Measurements from ENCODE around the gene SH3BGRL2. TPM values are rescaled to one million over a fixed set of nuclear protein-coding genes. Genes with fewer than 3 reads are reported as not detected.

SH3BGRL2 gene
- total and polyA plus RNA-seq, 2 experiments from 2014 or later: 8.4 to 24.5 TPM

GRCh38 chr6:79712616-79713135 is 81.5 kb downstream of the SH3BGRL2 start:
- Histone ChIP-seq H3K36me3 (ENCODE audit: insufficient read depth) (no peaks in the 10 kb centered on the region), H3F3A (replicated peaks; ENCODE audit: low read depth) (no peaks in the 10 kb centered on the region), H3K79me2 (replicated peaks; ENCODE audit: insufficient read depth) (no peaks in the 10 kb centered on the region), H3K4me2 (no peak overlapping the region), H3K9me2 (ENCODE audit: insufficient read depth) (no peaks in the 10 kb centered on the region; the same call in 1 of the 2 replicates), H3K27ac (ENCODE audit: low read depth) (no peak overlapping the region), H3K4me3 (no peak overlapping the region), H4K20me1 (replicated peaks; ENCODE audit: insufficient read depth) (no peaks in the 10 kb centered on the region), H3K27me3 (ENCODE audit: insufficient read depth) (no peaks in the 10 kb centered on the region), H2AFZ (no peak overlapping the region), H3K4me1 (ENCODE audit: insufficient read depth) (peaks cover 11% of the 10 kb centered on the region; the same call in 1 of the 2 replicates)
- peaks cover 3% of the 10 kb centered on the region for H3K27me3 Mint-ChIP-seq (ENCODE audit: insufficient read depth, low read depth, poor library complexity)
- no peak for DNase-seq (ENCODE audit: low spot score)
- H3K4me1 Mint-ChIP-seq: peaks cover 22% of the 10 kb centered on the region
- H3K27ac Mint-ChIP-seq: no peak overlapping the region
- no peaks in the 10 kb centered on the region for H3K9me3 Mint-ChIP-seq
- no peak for ATAC-seq
- no peak overlapping the region for H3K4me3 Mint-ChIP-seq
- TF ChIP-seq ZNF462 (CRISPR knock-in tag; IDR thresholded peaks at IDR 0.05) (no peak), POLR2AphosphoS5 (IDR thresholded peaks at IDR 0.05; ENCODE audit: low read depth) (no peak), ZNF114 (CRISPR knock-in tag; IDR thresholded peaks at IDR 0.05) (no peak), CREB1 (CRISPR knock-in tag; IDR thresholded peaks at IDR 0.05; ENCODE audit: low read depth) (no peak), JUNB (IDR thresholded peaks at IDR 0.05; ENCODE audit: unreplicated experiment) (no peak), STAT1 (IDR thresholded peaks at IDR 0.05; ENCODE audit: unreplicated experiment) (no peak), EZH2phosphoT487 (IDR thresholded peaks at IDR 0.05; ENCODE audit: unreplicated experiment) (no peak), EZH2 (IDR thresholded peaks at IDR 0.05; ENCODE audit: low read depth, unreplicated experiment) (no peak), ZNF331 (CRISPR knock-in tag; IDR thresholded peaks at IDR 0.05; ENCODE audit: low read depth) (no peak)
- TF ChIP-seq, protein P1, sequence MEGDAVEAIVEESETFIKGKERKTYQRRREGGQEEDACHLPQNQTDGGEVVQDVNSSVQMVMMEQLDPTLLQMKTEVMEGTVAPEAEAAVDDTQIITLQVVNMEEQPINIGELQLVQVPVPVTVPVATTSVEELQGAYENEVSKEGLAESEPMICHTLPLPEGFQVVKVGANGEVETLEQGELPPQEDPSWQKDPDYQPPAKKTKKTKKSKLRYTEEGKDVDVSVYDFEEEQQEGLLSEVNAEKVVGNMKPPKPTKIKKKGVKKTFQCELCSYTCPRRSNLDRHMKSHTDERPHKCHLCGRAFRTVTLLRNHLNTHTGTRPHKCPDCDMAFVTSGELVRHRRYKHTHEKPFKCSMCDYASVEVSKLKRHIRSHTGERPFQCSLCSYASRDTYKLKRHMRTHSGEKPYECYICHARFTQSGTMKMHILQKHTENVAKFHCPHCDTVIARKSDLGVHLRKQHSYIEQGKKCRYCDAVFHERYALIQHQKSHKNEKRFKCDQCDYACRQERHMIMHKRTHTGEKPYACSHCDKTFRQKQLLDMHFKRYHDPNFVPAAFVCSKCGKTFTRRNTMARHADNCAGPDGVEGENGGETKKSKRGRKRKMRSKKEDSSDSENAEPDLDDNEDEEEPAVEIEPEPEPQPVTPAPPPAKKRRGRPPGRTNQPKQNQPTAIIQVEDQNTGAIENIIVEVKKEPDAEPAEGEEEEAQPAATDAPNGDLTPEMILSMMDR (conservative IDR thresholded peaks at IDR 0.05; ENCODE audit: low read depth in 2 of 2): no peak
- TF ChIP-seq, protein P2, sequence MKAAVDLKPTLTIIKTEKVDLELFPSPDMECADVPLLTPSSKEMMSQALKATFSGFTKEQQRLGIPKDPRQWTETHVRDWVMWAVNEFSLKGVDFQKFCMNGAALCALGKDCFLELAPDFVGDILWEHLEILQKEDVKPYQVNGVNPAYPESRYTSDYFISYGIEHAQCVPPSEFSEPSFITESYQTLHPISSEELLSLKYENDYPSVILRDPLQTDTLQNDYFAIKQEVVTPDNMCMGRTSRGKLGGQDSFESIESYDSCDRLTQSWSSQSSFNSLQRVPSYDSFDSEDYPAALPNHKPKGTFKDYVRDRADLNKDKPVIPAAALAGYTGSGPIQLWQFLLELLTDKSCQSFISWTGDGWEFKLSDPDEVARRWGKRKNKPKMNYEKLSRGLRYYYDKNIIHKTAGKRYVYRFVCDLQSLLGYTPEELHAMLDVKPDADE (IDR thresholded peaks at IDR 0.05): no peak
- H3K36me3 Mint-ChIP-seq (ENCODE audit: low read depth): no peaks in the 10 kb centered on the region
